Measurements from ENCODE around the gene YTHDF1. TPM values are rescaled to one million over a fixed set of nuclear protein-coding genes. Genes with fewer than 3 reads are reported as not detected.

The YTHDF1 gene
- total RNA-seq, 1 donor from 2014 or later = 43.3 TPM

DNA sequence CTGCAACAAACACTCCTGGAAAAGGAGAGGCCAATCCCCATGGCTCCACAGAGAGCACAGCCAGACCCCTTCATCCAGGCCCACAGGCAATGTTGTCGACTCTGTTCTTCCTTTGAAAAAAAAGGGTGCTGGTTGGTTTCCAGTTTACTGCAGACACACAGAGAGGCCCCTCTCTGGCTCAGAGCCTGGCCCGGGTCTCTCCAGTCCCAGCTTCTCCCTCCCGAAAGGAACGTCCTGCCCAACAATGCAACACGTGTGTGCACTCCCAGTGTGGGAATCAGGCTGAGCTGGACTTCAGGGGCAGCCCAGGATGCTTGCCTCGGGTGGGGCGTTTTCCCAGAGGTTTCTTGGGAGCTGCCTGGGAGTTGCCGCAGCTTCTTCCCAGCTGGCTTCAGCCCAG, 42.9 kb upstream of the YTHDF1 start:
- no peak overlapping the region for H3K27ac Mint-ChIP-seq (ENCODE audit: unreplicated experiment)
- peaks cover 11% of the 10 kb centered on the region for H3K36me3 Mint-ChIP-seq (ENCODE audit: unreplicated experiment)
- peaks cover 9% of the 10 kb centered on the region for H3K9me3 Mint-ChIP-seq (ENCODE audit: unreplicated experiment)
- peaks cover 6% of the 10 kb centered on the region for H3K27me3 Mint-ChIP-seq (ENCODE audit: unreplicated experiment)
- TF ChIP-seq, protein P1, sequence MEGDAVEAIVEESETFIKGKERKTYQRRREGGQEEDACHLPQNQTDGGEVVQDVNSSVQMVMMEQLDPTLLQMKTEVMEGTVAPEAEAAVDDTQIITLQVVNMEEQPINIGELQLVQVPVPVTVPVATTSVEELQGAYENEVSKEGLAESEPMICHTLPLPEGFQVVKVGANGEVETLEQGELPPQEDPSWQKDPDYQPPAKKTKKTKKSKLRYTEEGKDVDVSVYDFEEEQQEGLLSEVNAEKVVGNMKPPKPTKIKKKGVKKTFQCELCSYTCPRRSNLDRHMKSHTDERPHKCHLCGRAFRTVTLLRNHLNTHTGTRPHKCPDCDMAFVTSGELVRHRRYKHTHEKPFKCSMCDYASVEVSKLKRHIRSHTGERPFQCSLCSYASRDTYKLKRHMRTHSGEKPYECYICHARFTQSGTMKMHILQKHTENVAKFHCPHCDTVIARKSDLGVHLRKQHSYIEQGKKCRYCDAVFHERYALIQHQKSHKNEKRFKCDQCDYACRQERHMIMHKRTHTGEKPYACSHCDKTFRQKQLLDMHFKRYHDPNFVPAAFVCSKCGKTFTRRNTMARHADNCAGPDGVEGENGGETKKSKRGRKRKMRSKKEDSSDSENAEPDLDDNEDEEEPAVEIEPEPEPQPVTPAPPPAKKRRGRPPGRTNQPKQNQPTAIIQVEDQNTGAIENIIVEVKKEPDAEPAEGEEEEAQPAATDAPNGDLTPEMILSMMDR (IDR thresholded peaks at IDR 0.05; ENCODE audit: partially characterized antibody, unreplicated experiment) = no peak
- H3K4me3 Mint-ChIP-seq (ENCODE audit: unreplicated experiment) = no peak overlapping the region
- peaks cover 36% of the 10 kb centered on the region for H3K4me1 Mint-ChIP-seq (ENCODE audit: low read depth, unreplicated experiment)
- no peak for DNase-seq

DNA sequence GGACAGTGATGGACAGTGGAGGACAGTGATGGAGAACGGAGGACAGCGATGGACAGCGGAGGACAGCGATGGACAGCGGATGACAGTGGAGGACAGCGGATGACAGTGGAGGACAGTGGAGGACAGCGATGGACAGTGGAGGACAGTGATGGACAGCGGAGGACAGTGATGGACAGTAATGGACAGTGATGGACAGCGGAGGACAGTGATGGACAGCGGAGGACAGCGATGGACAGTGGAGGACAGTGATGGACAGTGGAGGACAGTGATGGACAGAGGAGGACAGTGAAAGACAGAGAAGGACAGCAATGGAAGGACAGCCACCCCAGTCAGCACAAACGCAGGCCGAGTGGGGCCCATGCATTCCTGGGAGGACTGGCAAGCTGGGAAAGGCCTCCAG, 41.7 kb upstream of the YTHDF1 start:
- H3K27ac Mint-ChIP-seq (ENCODE audit: unreplicated experiment) = peak overlapping the region; percentile 34
- H3K9me3 Mint-ChIP-seq (ENCODE audit: unreplicated experiment) = peaks cover 13% of the 10 kb centered on the region
- peaks cover 41% of the 10 kb centered on the region for H3K4me1 Mint-ChIP-seq (ENCODE audit: low read depth, unreplicated experiment)
- DNase-seq = no peak
- peaks cover 11% of the 10 kb centered on the region for H3K36me3 Mint-ChIP-seq (ENCODE audit: unreplicated experiment)
- TF ChIP-seq, protein P1 (IDR thresholded peaks at IDR 0.05; ENCODE audit: partially characterized antibody, unreplicated experiment) = no peak
- peak overlapping the region; percentile 70 for H3K4me3 Mint-ChIP-seq (ENCODE audit: unreplicated experiment)
- peaks cover 10% of the 10 kb centered on the region for H3K27me3 Mint-ChIP-seq (ENCODE audit: unreplicated experiment)

DNA sequence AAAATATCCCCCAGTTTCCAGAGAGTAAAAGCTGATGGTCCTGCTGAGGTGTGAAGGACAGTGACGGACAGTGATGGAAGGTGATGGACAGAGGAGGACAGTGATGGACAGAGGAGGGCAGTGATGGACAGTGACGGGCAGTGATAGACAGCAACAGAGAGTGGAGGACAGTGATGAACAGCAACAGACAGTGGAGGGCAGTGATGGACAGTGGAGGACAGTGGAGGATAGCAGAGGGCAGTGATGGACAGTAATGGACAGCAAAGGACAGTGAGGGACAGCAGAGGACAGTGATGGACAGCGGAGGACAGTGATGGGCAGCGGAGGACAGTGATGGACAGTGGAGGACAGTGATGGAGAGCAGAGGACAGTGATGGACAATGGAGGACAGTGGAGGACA, 41.0 kb upstream of the YTHDF1 start:
- Mint-ChIP-seq H3K9me3 (ENCODE audit: unreplicated experiment) (peaks cover 14% of the 10 kb centered on the region), H3K4me1 (ENCODE audit: low read depth, unreplicated experiment) (peaks cover 41% of the 10 kb centered on the region), H3K27ac (ENCODE audit: unreplicated experiment) (peak overlapping the region; percentile 34), H3K36me3 (ENCODE audit: unreplicated experiment) (peaks cover 11% of the 10 kb centered on the region), H3K4me3 (ENCODE audit: unreplicated experiment) (peak overlapping the region; percentile 67), H3K27me3 (ENCODE audit: unreplicated experiment) (peaks cover 13% of the 10 kb centered on the region)
- TF ChIP-seq, protein P1 (IDR thresholded peaks at IDR 0.05; ENCODE audit: partially characterized antibody, unreplicated experiment) = no peak
- no peak for DNase-seq

DNA sequence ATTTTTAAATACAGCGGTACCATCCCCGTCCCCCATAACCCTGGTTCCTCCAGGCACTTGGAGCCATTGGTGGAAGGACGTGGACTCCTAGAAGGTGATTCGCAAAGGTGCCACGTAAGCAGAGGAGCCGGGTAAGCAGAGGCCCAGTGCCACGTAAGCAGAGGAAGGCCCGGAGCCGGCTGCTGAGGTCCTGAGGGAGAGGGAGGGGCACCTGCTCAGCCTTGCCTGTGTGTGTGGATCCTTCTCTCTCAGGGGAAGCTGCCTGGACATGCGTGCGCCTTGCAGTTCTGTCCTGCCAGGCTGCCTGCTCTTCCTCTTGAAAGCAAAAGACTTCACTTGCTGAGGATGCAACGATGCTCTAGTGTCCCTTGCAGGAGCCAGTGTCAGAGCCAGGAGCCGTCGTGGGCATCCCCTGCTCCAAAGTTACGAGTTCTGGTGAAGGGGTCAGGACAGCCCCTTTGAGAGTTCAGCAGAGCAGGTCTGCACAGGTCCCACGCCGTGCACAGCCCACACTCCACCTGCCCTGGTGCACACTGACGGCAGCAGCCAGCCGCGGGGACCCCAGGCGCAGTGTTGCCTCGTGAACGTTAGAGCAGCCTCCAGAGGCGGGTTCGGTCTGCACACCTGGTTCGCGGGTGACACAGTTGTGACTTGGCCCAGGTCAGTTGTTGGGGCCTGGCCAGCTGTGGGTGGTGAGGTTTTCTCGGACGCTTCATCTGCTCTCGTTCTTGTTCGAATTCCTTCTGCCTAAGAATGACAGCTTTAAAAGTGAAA, 40.2 kb upstream of the YTHDF1 start:
- H3K36me3 Mint-ChIP-seq (ENCODE audit: unreplicated experiment) = peaks cover 11% of the 10 kb centered on the region
- peaks cover 40% of the 10 kb centered on the region for H3K4me1 Mint-ChIP-seq (ENCODE audit: low read depth, unreplicated experiment)
- TF ChIP-seq, protein P1 (IDR thresholded peaks at IDR 0.05; ENCODE audit: partially characterized antibody, unreplicated experiment) = no peak
- no peak for DNase-seq
- peaks cover 13% of the 10 kb centered on the region for H3K27me3 Mint-ChIP-seq (ENCODE audit: unreplicated experiment)
- peak overlapping the region; percentile 46 for H3K4me3 Mint-ChIP-seq (ENCODE audit: unreplicated experiment)
- peak overlapping the region; percentile 14 for H3K27ac Mint-ChIP-seq (ENCODE audit: unreplicated experiment)
- H3K9me3 Mint-ChIP-seq (ENCODE audit: unreplicated experiment) = peaks cover 15% of the 10 kb centered on the region
